Measurements from ENCODE around the gene EBP.
"Not testable (repeated sequence)": the region's sequence is repeated elsewhere in the genome, so short reads cannot be mapped to it uniquely, and the experiment has no call there.

Gene EBP

DNA sequence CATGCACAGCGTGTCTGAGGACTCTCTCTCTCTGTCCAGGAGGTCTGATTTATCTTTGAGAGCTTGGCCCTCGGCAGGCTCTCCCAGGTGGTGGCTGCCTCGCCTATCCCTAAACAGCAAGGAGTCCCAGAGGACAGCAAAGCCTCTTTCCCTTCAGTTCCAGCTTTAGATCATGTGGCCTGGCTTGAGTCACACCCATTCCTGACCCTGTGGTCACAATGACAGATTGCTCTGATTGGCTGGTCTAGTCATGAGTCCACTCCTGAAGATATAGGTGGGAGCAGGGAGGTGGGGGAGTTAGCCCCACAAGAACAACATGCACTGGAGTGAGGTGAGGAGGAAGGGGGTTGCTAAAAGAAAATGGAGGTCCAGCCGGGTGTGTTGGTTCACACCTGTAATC is 24.9 kb upstream of the EBP start:
- no peak for DNase-seq

DNA sequence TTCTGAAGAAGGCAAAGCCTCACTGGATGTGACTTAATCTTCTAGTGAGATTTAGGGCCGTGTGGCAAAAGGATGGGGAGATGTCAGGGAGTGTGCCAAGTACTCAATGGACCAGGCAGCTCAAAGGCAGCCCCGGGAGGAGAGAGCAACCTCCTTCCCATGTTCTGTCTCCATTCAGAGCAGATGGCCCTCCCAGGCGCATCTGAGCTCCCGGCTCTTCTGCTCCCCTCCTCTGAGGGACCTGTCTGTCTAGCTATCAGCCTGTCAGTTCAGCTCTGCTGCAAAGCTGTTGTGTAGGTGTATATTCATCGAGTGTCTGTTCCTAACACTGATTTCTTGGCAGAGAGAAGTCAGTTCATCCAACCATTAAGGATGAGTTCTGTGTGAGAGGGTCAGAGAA is 23.7 kb upstream of the EBP start:
- no peak for DNase-seq

DNA sequence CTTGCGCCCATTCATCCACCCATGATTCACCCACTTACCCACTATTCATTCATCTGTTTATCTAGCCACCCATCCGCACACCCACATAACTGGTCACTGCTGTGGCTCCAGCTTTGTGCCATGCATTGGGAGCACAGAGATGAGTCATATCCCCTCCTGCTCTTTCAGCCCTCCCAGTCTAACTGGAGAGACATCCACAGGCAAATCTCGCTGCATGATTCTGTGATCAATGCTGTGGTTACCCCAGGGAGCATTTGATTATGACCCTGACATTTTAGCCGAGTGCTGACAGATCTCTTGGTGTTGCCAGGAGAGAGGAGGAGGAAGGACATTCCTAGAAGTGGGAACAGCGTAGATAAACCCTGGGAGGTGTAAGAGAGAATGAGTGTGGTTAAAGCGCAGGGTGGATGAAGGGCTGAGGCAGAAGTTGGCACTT is 23.2 kb upstream of the EBP start:
- no peak for DNase-seq

GRCh38 chrX:48504261-48504660 is 17.3 kb upstream of the EBP start:
- no peak for DNase-seq

- DNase-seq, result no peak
Observed at GRCh38 chrX:48505481-48505880, 16.1 kb upstream of the EBP start.

DNA sequence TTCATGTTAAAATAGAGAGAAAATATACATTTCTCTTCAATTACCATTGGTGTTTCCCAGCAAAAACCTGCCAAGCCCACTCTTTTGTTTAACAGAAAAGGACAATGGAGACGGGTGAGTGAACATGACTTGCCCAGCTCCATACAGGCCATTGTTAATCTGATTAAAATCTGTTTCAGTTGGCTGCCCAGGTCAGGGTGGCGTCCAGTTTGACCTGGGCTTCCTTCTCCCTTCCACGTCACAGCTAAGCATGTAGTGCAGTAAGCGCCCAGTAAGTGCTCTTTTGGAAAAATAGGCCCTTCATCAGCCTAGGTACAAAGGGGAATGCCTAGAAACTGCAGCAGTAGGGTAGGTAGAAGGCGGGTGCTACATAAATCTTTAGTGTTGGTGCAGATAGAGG is 14.4 kb upstream of the EBP start:
- no peak for DNase-seq

- DNase-seq, result peak; percentile 86
Observed at GRCh38 chrX:48508400-48509244, 13.0 kb upstream of the EBP start, which contains the start of gene PORCN. PORCN (plus strand) TSS chrX:48508992; CDS start chrX:48509821, 829 bp downstream.

- DNase-seq, result no peak
Observed at GRCh38 chrX:48509245-48509590, 12.4 kb upstream of the EBP start.

DNA sequence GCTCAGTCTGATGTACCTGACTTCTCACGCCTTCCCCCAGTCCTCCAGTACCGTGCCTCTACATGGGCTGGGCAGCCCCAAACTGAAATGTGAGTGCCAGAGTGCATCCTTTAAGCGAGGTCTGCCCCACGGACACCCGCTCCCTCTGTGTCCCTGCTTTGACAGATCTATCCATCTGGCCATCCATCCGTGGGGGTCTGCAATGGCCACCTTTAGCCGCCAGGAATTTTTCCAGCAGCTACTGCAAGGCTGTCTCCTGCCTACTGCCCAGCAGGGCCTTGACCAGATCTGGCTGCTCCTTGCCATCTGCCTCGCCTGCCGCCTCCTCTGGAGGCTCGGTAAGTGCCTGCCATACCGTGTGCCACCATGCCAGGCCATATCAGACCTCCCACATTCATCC is 12.0 kb upstream of the EBP start:
- DNase-seq, result no peak

DNA sequence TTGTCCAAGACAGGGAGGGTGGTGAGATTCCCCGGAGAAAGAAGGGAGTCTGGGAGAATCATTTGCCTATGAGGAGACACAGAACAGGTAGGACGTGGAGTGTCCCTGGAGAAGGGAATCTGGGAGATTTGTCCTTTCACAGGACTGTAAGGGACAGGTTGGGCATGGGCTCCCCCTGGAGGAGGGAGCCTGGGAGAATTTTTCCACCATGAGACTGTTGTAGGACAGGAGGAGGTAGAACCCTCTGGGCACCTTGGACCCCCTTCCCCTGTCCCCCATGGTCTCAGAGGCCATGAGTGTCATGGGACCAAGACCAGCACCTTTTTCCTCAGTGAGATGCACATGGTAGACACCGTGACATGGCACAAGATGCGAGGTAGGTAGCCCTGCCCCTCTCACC is 10.0 kb upstream of the EBP start:
- no peak for DNase-seq

- DNase-seq, result no peak
Observed at GRCh38 chrX:48512371-48512935, 9.2 kb upstream of the EBP start.

GRCh38 chrX:48513670-48514069 is 7.9 kb upstream of the EBP start:
- DNase-seq, result no peak

DNA sequence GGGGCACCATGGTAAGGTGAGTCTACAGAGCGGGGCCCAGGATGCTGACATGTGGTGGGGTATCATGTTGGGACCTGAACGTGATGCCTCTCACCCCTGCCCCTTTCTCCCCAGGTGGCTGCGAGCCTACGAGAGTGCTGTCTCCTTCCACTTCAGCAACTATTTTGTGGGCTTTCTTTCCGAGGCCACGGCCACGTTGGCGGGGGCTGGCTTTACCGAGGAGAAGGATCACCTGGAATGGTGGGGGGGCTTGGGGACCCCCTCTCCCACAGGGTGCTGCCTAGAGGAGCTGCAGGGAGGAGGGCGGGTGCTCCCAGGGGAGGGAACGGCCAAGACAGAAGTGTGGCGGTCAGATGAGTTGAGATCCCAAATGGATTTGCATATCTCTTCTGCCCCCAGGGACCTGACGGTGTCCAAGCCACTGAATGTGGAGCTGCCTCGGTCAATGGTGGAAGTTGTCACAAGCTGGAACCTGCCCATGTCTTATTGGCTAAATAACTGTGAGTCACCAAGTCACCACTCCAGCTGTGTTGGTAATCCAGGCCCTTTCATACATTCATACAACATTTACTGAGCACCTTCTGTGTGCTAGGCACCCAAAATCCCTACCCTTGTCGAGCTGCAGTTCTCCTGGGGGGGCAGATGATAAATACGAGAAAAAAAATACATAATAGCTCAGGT is 7.3 kb upstream of the EBP start:
- no peak for DNase-seq

- DNase-seq, result no peak
Observed at GRCh38 chrX:48514868-48515460, 6.6 kb upstream of the EBP start.

GRCh38 chrX:48515842-48516241 is 5.8 kb upstream of the EBP start:
- no peak for DNase-seq

- DNase-seq, result no peak
Observed at GRCh38 chrX:48516285-48516684, 5.3 kb upstream of the EBP start.

- no peak for DNase-seq
Observed at GRCh38 chrX:48516987-48517386, 4.6 kb upstream of the EBP start.

GRCh38 chrX:48519481-48519880 is 2.1 kb upstream of the EBP start:
- DNase-seq, result not testable (repeated sequence)

- DNase-seq, result peak; percentile 43
Observed at GRCh38 chrX:48520455-48520854, 1.2 kb upstream of the EBP start.

DNA sequence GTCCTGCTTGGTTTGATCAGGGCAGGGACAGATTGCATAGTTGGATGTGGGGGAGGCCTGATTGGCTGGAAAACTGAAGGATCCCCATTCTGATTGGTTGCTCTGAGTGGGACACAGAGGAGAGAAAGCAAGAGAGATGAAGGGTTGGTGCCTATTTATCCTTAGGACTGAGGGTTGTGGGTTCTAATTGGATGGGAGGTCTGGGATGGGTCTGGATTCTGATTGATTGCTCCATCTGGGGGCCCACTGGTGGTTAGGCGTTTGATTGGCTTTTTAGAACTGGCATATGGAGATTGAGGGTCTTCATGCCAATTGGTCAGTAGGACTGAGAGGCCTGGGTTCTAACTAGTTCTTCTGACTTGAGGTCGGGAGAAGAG is 644 bp upstream of the EBP start:
- peak; percentile 55 for DNase-seq

GRCh38 chrX:48522291-48522690 is 683 bp downstream of the EBP start:
- DNase-seq, result no peak

- DNase-seq, result no peak
Observed at GRCh38 chrX:48523682-48524081, 2.1 kb downstream of the EBP start.

DNA sequence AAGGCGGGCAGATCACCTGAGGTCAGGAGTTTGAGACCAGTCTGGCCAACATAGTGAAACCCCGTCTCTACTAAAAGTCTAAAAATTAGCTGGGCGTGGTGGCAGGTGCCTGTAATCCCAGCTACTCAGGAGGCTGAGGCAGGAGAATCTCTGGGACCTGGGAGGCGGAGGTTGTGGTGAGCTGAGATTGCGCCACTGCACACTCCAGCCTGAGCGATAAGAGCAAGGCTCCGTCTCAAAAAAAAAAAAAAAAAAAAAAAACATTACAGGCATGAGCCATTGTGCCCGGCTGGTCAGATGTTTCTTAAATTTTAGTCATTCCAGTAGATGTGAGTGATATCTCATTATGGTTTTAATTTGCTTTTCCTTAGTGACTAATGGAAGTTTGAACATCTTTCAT is 4.2 kb downstream of the EBP start:
- DNase-seq, result not testable (repeated sequence)

DNA sequence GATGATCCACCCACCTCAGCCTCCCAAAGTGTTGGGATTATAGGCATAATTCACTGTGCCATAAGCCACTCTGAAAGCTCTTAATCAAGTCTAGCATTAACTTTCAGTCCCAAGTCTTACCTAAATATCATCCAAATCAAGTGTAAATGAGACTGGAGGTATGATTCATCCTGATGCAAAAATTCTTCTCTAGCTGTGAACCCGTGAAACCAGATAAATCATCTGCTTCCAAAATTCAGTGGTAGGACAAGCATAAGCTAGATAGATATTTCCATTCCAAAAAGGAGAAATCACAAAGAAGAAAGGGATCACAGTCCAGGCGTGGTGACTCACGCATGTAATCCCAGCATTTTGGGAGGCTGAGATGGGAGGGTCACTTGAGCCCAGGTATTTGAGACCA is 9.1 kb downstream of the EBP start:
- no peak for DNase-seq

Data from activated CD4-positive, alpha-beta T cell treated with anti-CD3 and anti-CD28 coated beads, Interleukin-10, Interleukin-2, amounts not matched to agents 100 ng/mL and 50 ng/mL, durations not matched to agents 16 hours and 8 hours (primary cell).